ENCODE data around the gene DHX35. TPM values are rescaled to one million over a fixed set of nuclear protein-coding genes. Genes with fewer than 3 reads are reported as not detected.
"Not testable (repeated sequence)": the region's sequence is repeated elsewhere in the genome, so short reads cannot be mapped to it uniquely, and the experiment has no call there.

DHX35 gene
- total RNA-seq, 1 experiment from 2014 or later = 12.2 TPM

GRCh38 chr20:38991814-38992704 lies 29.9 kb downstream of the DHX35 start:
- no peak for DNase-seq (ENCODE audit: low read depth, low spot score)
- TF ChIP-seq, protein P1, sequence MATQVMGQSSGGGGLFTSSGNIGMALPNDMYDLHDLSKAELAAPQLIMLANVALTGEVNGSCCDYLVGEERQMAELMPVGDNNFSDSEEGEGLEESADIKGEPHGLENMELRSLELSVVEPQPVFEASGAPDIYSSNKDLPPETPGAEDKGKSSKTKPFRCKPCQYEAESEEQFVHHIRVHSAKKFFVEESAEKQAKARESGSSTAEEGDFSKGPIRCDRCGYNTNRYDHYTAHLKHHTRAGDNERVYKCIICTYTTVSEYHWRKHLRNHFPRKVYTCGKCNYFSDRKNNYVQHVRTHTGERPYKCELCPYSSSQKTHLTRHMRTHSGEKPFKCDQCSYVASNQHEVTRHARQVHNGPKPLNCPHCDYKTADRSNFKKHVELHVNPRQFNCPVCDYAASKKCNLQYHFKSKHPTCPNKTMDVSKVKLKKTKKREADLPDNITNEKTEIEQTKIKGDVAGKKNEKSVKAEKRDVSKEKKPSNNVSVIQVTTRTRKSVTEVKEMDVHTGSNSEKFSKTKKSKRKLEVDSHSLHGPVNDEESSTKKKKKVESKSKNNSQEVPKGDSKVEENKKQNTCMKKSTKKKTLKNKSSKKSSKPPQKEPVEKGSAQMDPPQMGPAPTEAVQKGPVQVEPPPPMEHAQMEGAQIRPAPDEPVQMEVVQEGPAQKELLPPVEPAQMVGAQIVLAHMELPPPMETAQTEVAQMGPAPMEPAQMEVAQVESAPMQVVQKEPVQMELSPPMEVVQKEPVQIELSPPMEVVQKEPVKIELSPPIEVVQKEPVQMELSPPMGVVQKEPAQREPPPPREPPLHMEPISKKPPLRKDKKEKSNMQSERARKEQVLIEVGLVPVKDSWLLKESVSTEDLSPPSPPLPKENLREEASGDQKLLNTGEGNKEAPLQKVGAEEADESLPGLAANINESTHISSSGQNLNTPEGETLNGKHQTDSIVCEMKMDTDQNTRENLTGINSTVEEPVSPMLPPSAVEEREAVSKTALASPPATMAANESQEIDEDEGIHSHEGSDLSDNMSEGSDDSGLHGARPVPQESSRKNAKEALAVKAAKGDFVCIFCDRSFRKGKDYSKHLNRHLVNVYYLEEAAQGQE (IDR thresholded peaks at IDR 0.05; ENCODE audit: insufficient read depth in 1 of 2, low read depth in 2 of 2, low read length in 1 of 2) = no peak
- TF ChIP-seq POLR2AphosphoS5 (IDR thresholded peaks at IDR 0.05; ENCODE audit: low read depth, low read length) = no peak
- TF ChIP-seq, protein P2, sequence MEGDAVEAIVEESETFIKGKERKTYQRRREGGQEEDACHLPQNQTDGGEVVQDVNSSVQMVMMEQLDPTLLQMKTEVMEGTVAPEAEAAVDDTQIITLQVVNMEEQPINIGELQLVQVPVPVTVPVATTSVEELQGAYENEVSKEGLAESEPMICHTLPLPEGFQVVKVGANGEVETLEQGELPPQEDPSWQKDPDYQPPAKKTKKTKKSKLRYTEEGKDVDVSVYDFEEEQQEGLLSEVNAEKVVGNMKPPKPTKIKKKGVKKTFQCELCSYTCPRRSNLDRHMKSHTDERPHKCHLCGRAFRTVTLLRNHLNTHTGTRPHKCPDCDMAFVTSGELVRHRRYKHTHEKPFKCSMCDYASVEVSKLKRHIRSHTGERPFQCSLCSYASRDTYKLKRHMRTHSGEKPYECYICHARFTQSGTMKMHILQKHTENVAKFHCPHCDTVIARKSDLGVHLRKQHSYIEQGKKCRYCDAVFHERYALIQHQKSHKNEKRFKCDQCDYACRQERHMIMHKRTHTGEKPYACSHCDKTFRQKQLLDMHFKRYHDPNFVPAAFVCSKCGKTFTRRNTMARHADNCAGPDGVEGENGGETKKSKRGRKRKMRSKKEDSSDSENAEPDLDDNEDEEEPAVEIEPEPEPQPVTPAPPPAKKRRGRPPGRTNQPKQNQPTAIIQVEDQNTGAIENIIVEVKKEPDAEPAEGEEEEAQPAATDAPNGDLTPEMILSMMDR (IDR thresholded peaks at IDR 0.05) = no peak
- intact Hi-C loops (cut with micrococcal nuclease; ENCODE audit: unreplicated experiment) = no loop called here
- Histone ChIP-seq H3K27ac (ENCODE audit: low read length) (no peak overlapping the region), H3K36me3 (ENCODE audit: control insufficient read depth, insufficient read depth, low read length) (peaks cover 16% of the 10 kb centered on the region; the same call in 1 of the 2 replicates), H3K4me3 (ENCODE audit: low read depth in 2 of 2, low read length in 2 of 2) (no peak overlapping the region), H3K27me3 (ENCODE audit: control insufficient read depth, insufficient read depth, low read length) (no peaks in the 10 kb centered on the region), H3K4me1 (ENCODE audit: control insufficient read depth, insufficient read depth, low read length) (no peaks in the 10 kb centered on the region), H3K9me3 (ENCODE audit: control insufficient read depth, insufficient read depth, low read depth, low read length) (no peaks in the 10 kb centered on the region)
- no TSS peak for BruUV-seq (replicated peaks)
- POLR2A ChIA-PET = no interaction called here
- ATAC-seq = no peak
- in situ Hi-C loops (cut with HindIII; ENCODE audit: low pct_unique_long_range_greater_than_20kb, low sequenced_read_pairs) = no loop called here
- CTCF ChIA-PET = interaction anchor here (0.5 kb wide), 1 partner anchor 55 kb away, joined by 3 read pairs; no protein-coding TSS in a partner anchor

GRCh38 chr20:38995536-38996044 lies 33.4 kb downstream of the DHX35 start:
- Histone ChIP-seq H3K27ac (ENCODE audit: low read length) (no peak overlapping the region), H3K4me1 (ENCODE audit: control insufficient read depth, insufficient read depth, low read length) (no peaks in the 10 kb centered on the region), H3K4me3 (ENCODE audit: low read depth in 2 of 2, low read length in 2 of 2) (no peak overlapping the region), H3K36me3 (ENCODE audit: control insufficient read depth, insufficient read depth, low read length) (peaks cover 10% of the 10 kb centered on the region; the same call in 1 of the 2 replicates), H3K9me3 (ENCODE audit: control insufficient read depth, insufficient read depth, low read depth, low read length) (no peaks in the 10 kb centered on the region), H3K27me3 (ENCODE audit: control insufficient read depth, insufficient read depth, low read length) (no peaks in the 10 kb centered on the region)
- ChIA-PET CTCF (interaction anchor here (0.7 kb wide), 1 partner anchor 310 kb away, joined by 3 read pairs; no protein-coding TSS in a partner anchor), POLR2A (interaction anchor here (0.6 kb wide), 1 partner anchor 36 kb away, joined by 4 read pairs; no protein-coding TSS in a partner anchor)
- TF ChIP-seq POLR2AphosphoS5 (IDR thresholded peaks at IDR 0.05; ENCODE audit: low read depth, low read length) = no peak
- TF ChIP-seq, protein P1 (IDR thresholded peaks at IDR 0.05; ENCODE audit: insufficient read depth in 1 of 2, low read depth in 2 of 2, low read length in 1 of 2) = no peak
- no peak for TF ChIP-seq TCF7L2 (IDR thresholded peaks at IDR 0.05; ENCODE audit: low read depth, low read length)
- TF ChIP-seq, protein P2 (IDR thresholded peaks at IDR 0.05) = no peak
- TF ChIP-seq SIN3A (IDR thresholded peaks at IDR 0.05; ENCODE audit: borderline replicate concordance, insufficient read depth, low read depth, low read length) = no peak
- intact Hi-C loops (cut with micrococcal nuclease; ENCODE audit: unreplicated experiment) = no loop called here
- DNase-seq (ENCODE audit: low read depth, low spot score) (no peak), ATAC-seq (no peak)
- in situ Hi-C loops (cut with HindIII; ENCODE audit: low pct_unique_long_range_greater_than_20kb, low sequenced_read_pairs) = no loop called here
- BruUV-seq (replicated peaks) = no TSS peak

DNA sequence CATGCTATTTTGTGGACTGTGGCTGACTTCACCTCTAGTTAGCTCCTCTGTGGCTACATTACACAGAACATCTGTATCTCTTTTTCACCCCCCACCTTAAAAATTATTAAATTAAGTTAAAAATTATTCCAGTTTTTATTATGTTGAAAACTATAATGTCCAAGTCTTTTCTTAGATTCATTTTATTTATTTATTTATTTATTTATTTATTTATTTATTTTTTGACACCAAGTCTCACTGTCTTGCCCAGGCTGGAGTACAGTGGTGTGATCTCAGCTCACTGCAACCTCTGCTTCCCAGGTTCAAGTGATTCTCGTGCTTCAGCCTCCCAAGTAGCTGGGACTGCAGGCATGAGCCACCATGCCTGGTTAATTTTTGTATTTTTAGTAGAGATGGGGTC lies 34.7 kb downstream of the DHX35 start:
- CTCF ChIA-PET = not testable (repeated sequence)
- POLR2A ChIA-PET = interaction anchor here (0.5 kb wide), 1 partner anchor 69 kb away, joined by 6 read pairs; no protein-coding TSS in a partner anchor

More for the DNA sequence above, 34.7 kb downstream of the DHX35 start:
- in situ Hi-C loops (cut with HindIII; ENCODE audit: low pct_unique_long_range_greater_than_20kb, low sequenced_read_pairs); H3K27me3 ChIP-seq (ENCODE audit: control insufficient read depth, insufficient read depth, low read length); H3K4me1 ChIP-seq (ENCODE audit: control insufficient read depth, insufficient read depth, low read length); H3K9me3 ChIP-seq (ENCODE audit: control insufficient read depth, insufficient read depth, low read depth, low read length); H3K4me3 ChIP-seq (ENCODE audit: low read depth in 2 of 2, low read length in 2 of 2); H3K27ac ChIP-seq (ENCODE audit: low read length); DNase-seq (ENCODE audit: low read depth, low spot score); intact Hi-C loops (cut with micrococcal nuclease; ENCODE audit: unreplicated experiment); BruUV-seq (replicated peaks); ATAC-seq: not testable (repeated sequence)
- peaks cover 10% of the 10 kb centered on the region for H3K36me3 ChIP-seq (ENCODE audit: control insufficient read depth, insufficient read depth, low read length)

Data from Panc1 (cell line).